ENCODE data around the gene CAPSL.
A peak's percentile ranks its signal among the peaks of the same experiment; 100 is the strongest.
"Not testable (repeated sequence)": the region's sequence is repeated elsewhere in the genome, so short reads cannot be mapped to it uniquely, and the experiment has no call there.

Gene CAPSL

GRCh38 chr5:35870605-35871004 lies 67.8 kb downstream of the CAPSL start:
- no peak for DNase-seq

DNA sequence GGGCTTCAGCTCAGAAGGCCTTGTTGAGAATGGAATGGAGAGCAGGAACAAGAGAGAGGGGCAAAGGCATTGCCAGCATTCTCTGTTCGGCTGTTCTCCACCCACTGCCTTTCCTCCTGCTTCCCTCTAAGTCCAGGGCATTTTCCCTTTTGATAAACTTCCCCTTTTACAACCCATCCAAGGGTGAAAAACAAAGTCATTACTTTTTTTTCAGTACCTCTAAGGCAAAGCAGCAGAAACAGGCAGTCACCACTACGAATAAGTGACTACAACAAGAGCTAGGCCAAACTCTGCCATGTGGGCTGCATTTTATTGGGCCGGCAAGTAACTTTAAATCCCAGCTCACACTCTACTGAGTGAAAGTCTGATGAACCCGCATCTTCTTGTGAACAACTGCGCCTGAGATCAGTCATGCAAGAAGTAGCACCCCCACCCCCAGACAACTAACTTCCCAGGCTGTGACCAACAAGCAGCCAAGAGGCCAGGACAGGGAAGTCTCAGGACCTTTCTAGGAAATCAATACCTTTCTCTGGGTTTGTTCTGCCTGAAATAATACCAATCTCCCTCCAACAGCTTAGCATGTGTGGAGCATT lies 68.6 kb downstream of the CAPSL start:
- DNase-seq = no peak

DNA sequence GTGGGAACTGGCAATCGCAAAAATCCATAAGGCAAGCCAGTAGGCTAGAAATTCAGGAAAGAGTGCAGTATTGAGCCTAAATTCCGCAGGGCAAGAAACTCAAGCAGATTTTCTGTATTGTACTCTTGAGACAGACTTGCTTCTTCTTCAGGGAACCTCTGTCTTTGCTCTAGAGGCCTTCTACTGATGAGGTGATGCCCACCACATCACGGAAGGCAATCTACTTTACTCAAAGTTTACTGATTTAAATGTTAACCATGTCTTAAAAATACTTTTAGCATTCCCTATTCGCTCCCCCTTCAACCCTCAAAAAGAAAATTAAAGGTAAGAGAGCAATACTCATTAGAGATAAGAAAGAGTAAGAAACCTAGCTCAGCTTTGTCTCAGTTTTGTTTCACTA lies 70.4 kb downstream of the CAPSL start:
- no peak for DNase-seq

DNA sequence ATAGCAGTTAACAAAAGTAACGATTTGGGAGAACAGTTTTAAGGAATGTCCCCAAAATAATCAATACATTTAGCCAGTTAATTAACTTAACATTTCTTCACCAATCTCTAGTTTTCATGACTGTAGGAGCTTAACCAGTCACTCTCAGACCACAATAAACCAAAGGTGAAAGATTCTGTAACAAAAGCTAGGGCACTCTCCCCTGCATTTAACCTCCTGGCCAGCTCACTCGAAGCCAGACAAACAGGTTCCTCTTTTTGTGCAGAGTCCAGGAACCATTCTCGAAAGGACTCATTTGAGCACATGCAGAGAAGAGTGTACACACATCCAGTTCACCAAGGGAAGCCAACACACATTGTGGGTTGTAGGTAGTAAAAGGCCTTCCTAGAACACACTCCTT lies 75.3 kb downstream of the CAPSL start:
- no peak for DNase-seq

- no peak for DNase-seq
Observed at GRCh38 chr5:35862126-35862525, 76.3 kb downstream of the CAPSL start.

GRCh38 chr5:35861718-35862117 lies 76.7 kb downstream of the CAPSL start:
- DNase-seq = no peak

- no peak for DNase-seq
Observed at GRCh38 chr5:35860686-35861085, 77.7 kb downstream of the CAPSL start.

GRCh38 chr5:35859101-35859661 lies 79.2 kb downstream of the CAPSL start:
- peak; percentile 63 for DNase-seq

- peak; percentile 49 for DNase-seq
Observed at GRCh38 chr5:35857606-35858205, 80.7 kb downstream of the CAPSL start.

DNA sequence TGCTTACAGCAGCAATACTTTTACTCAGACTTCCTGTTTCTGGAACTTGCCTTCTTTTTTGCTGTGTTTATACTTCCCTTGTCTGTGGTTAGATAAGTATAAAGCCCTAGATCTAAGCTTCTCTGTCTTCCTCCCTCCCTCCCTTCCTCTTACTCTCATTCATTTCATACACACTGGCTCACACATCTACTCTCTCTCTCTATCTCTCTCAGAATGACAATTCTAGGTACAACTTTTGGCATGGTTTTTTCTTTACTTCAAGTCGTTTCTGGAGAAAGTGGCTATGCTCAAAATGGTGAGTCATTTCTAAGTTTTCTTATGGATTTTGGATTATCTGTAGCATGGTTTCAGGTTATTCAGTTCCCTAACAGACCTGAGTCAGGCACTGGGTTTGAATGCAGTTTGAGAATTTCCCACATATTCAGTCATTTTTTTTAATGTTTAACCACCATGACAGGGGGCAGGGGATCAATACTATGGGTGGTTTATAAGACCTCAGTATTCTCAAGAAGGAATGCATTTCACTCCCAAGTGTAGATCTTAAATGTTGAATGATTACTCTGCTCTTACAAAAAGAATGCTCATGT lies 81.6 kb downstream of the CAPSL start, which contains the start of gene IL7R:
Gene IL7R (plus strand): TSS at position 127 of the 587 bp plus-strand sequence. CDS start 87 bp downstream, at position 214.
- peak; percentile 81 for DNase-seq

DNA sequence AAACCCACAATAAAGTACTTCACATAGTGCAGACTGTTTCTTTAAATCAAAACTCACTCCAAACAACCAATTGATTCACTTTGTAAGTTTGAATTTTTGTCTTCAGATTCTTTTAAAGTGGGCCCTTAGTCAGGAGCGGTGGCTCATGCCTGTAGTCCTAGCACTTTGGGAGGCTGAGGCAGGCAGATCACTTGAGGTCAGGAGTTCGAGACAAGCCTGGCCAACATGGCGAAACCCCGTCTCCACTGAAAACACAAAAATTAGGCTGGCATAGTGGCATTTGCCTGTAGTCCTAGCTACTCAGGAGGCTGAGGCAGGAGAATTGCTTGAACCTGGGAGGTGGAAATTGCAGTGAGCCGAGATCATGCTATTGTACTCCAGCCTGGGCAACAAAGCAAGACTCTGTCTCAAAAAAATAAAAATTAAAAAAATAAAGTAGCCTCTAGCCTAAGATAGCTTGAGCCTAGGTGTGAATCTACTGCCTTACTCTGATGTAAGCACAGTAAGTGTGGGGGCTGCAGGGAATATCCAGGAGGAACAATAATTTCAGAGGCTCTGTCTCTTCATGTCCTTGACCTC lies 82.1 kb downstream of the CAPSL start:
- DNase-seq = not testable (repeated sequence)

DNA sequence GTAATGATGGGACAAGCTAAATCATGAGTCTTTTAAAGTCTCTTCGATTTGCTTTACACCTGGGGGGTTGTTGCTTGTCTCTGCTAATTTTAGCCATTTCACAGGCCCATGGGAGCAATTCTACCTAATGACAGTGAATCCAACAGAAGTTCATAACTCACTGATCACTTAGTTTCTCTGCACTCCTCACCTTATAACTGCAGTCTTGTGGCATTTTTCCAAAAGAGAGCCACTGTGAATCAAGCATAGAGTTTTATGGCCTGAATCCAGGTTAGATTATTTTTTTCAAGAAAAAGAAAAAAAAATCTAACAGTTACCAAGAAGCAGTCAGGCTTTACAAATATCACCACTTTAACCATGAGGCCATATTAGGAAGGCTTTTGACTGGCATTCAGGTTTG lies 83.2 kb downstream of the CAPSL start:
- DNase-seq = peak; percentile 37
